ENCODE measurements around the gene SLC10A1.

GRCh38 chr14:69845787-69846186, 48.7 kb upstream of the SLC10A1 start:
- no peak for TF ChIP-seq CTCF (conservative IDR thresholded peaks at IDR 0.05; ENCODE audit: low read depth, low read length)
- no peak for TF ChIP-seq EZH2phosphoT487 (IDR thresholded peaks at IDR 0.05; ENCODE audit: borderline replicate concordance, low read length)
- no peak for TF ChIP-seq EZH2 (IDR thresholded peaks at IDR 0.05; ENCODE audit: low read length, unreplicated experiment)
